ENCODE results near the gene MBD3L2B. TPM values are rescaled to one million over a fixed set of nuclear protein-coding genes. Genes with fewer than 3 reads are reported as not detected.
"Not testable (repeated sequence)": the region's sequence is repeated elsewhere in the genome, so short reads cannot be mapped to it uniquely, and the experiment has no call there.

Gene MBD3L2B
- polyA plus RNA-seq (2012; ENCODE audit: insufficient read length, low read depth): not detected

- TF ChIP-seq REST (IDR thresholded peaks at IDR 0.05; ENCODE audit: insufficient read depth in 1 of 2, low read depth in 2 of 2, low read length in 2 of 2); TAF1 (IDR thresholded peaks at IDR 0.05; ENCODE audit: borderline replicate concordance, insufficient read depth, low read length); SIN3A (IDR thresholded peaks at IDR 0.05; ENCODE audit: borderline replicate concordance, insufficient read depth, low read length): not testable (repeated sequence)
Measured at GRCh38 chr19:7021331-7021730, at the start of gene MBD3L2B. MBD3L2B (minus strand) TSS chr19:7021431; CDS start chr19:7021397, 34 bp downstream.

GRCh38 chr19:7069904-7070226 is 48.6 kb upstream of the MBD3L2B start:
- TF ChIP-seq SIN3A (IDR thresholded peaks at IDR 0.05; ENCODE audit: borderline replicate concordance, insufficient read depth, low read length): 0 out of 2 replicates have a peak, but pooled peaks have one; percentile 11
- TF ChIP-seq FOXP2 (optimal IDR thresholded peaks at IDR 0.05; ENCODE audit: borderline replicate concordance, extremely low read depth, extremely low read length, insufficient read depth): no peak

- TF ChIP-seq REST (IDR thresholded peaks at IDR 0.05; ENCODE audit: insufficient read depth in 1 of 2, low read depth in 2 of 2, low read length in 2 of 2) (peak in 1 of 2 experiments; percentile 15; a peak in 1 of 4 replicates), TAF1 (IDR thresholded peaks at IDR 0.05; ENCODE audit: borderline replicate concordance, insufficient read depth, low read length) (0 out of 2 replicates have a peak, but pooled peaks have one; percentile 54), POLR2AphosphoS5 (IDR thresholded peaks at IDR 0.05; ENCODE audit: low read depth, low read length) (peak; percentile 91), SIN3A (IDR thresholded peaks at IDR 0.05; ENCODE audit: borderline replicate concordance, insufficient read depth, low read length) (peak; percentile 37; the same call in 1 of the 2 replicates), FOXP2 (optimal IDR thresholded peaks at IDR 0.05; ENCODE audit: borderline replicate concordance, extremely low read depth, extremely low read length, insufficient read depth) (peak; percentile 92)
Measured at GRCh38 chr19:7069042-7069903, 48.0 kb upstream of the MBD3L2B start, which contains the start of gene ZNF557. ZNF557 (plus strand) TSS chr19:7069703; CDS start chr19:7075075, 5,372 bp downstream.

GRCh38 chr19:7068599-7068998 is 47.4 kb upstream of the MBD3L2B start:
- TF ChIP-seq FOXP2 (optimal IDR thresholded peaks at IDR 0.05; ENCODE audit: borderline replicate concordance, extremely low read depth, extremely low read length, insufficient read depth) (no peak), REST (IDR thresholded peaks at IDR 0.05; ENCODE audit: insufficient read depth in 1 of 2, low read depth in 2 of 2, low read length in 2 of 2) (no peak), TAF1 (IDR thresholded peaks at IDR 0.05; ENCODE audit: borderline replicate concordance, insufficient read depth, low read length) (no peak), SIN3A (IDR thresholded peaks at IDR 0.05; ENCODE audit: borderline replicate concordance, insufficient read depth, low read length) (no peak), POLR2AphosphoS5 (IDR thresholded peaks at IDR 0.05; ENCODE audit: low read depth, low read length) (no peak)

- no peak for TF ChIP-seq REST (IDR thresholded peaks at IDR 0.05; ENCODE audit: insufficient read depth in 1 of 2, low read depth in 2 of 2, low read length in 2 of 2)
- no peak for TF ChIP-seq FOXP2 (optimal IDR thresholded peaks at IDR 0.05; ENCODE audit: borderline replicate concordance, extremely low read depth, extremely low read length, insufficient read depth)
- no peak for TF ChIP-seq POLR2AphosphoS5 (IDR thresholded peaks at IDR 0.05; ENCODE audit: low read depth, low read length)
- no peak for TF ChIP-seq SIN3A (IDR thresholded peaks at IDR 0.05; ENCODE audit: borderline replicate concordance, insufficient read depth, low read length)
Measured at GRCh38 chr19:7067716-7068115, 46.5 kb upstream of the MBD3L2B start.
